NCI-H2196 treated with DMSO at 0.1 percent for 48 hours (cell line): ENCODE measurements around the gene SLC2A11.
"Not testable (repeated sequence)": the region's sequence is repeated elsewhere in the genome, so short reads cannot be mapped to it uniquely, and the experiment has no call there.

Experiments used
- DNase-seq: peaks from one replicate; lab custom pipeline; 2025; ENCODE audit not compliant: unreplicated experiment; lab: John Stamatoyannopoulos, UW

SLC2A11 gene

DNA sequence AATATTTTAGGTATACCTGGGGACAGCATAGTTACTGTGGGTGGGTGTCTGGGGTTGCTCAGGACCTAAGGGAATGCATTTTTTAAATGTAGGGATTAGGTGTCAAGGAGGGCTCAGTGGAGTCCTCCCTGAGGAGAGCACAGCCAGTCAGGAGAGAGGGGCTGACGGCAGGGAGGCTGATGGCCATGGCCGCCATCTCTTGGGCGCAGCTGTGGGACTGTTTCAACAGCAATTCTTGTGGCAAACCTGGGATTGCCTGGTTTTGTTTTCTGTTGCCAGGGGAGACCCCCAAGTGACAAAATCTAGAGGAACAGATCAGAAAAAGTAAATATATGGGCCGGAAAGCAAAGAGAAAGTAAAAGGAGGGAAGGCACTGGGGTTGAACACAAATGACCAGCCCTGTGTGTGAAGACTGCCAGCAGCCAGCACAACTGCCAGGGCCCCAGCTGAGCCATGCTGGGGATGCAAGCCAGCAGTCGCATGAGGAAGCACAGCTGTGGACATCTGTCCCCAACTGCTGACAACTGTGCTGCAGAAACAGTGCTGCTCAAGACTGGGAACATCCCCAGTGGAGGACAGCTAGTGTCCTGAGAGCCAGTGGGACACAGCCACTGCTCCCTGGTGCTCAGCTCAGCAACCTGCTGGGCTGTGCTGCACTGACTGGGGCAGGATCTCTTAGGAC, 47.0 kb downstream of the SLC2A11 start:
- no peak for DNase-seq

DNA sequence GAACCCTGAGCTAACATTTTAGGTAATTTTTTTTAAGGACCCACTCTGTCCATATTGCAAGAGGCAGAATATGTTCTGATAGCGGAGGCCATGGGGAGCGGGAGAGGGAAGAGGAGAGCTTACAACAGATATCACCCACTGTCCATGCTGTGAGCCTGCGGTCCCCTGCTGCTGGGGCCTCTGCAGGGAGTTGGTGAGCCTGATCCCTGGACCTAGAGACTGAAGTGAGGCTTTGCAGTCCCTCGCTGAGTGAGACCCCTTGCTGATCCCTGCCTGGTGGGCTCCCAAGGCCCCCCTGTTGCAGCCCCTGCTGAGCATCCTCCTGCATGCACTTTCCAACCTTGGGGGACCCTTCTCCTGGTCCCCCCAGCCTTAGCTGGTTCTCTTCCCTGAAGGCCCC, 49.0 kb downstream of the SLC2A11 start:
- DNase-seq: no peak

DNA sequence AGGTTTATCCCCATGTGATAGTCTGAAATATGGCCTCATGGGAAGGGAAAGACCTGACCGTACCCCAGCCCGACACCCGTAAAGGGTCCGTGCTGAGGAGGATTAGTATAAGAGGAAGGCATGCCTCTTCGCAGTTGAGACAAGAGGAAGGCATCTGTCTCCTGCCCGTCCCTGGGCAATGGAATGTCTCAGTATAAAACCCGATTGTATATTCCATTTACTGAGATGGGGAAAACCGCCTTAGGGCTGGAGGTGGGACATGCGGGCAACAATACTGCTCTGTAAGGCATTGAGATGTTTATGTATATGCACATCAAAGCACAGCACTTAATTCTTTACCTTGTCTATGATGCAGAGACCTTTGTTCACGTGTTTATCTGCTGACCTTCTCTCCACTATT, 49.7 kb downstream of the SLC2A11 start:
- DNase-seq: not testable (repeated sequence)

DNA sequence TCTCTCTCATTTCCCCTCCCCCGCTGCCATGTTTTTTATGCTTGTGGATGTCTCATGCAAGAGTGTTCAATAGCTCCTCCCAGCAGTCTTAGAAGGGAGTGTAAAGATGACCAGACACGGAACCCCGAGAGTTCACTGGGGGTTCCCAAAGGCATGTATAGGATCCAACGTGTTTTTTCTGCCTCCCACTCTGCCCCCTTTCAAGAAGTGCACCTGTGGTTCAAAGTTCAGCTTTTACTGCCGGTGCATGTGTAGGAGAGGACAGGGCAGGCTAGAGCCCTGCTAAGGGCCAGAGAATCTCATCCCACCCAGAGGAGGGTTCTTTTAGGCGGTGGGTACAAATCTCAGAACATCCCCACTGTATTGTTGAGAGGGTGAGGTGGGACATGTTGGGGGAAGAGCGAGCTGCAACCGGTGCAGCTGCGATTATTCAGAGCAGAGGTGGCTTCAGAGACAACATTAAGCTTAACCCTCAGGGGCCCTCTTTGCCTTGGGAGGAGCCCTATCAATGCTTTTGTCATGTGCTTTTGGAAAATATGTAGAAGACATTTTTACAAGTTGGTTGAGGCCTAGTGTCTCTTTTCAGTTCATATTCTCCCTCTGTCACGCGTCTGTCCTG, 51.0 kb downstream of the SLC2A11 start:
- DNase-seq: no peak

DNA sequence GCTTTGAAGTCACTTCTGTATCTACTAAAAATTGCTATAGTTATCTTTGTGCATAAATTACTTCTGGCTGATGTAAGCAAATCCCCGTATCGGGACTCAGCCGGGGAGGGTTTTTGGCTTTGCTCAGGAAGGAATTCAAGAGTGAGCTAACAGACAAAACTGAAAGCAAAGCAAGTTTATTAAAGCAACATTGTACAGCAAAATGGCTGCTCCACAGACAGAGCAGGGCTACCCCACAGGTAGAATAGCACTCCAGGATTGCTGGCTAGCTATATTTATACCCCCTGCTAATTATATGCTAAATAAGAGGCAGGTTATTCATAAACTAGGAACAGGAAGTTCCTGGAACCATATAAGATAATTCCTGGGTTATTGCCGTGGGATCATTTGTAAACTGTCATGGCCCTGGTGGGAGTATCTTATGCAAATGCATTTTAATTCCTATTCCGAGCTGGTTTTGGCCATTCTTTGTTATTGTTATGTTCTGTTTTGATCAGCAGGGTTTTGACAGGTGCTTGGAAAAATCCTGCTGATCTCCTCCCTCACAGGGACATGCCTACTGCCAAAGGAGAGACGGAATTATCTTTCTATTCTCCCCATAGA, 51.7 kb downstream of the SLC2A11 start:
- DNase-seq: no peak

DNA sequence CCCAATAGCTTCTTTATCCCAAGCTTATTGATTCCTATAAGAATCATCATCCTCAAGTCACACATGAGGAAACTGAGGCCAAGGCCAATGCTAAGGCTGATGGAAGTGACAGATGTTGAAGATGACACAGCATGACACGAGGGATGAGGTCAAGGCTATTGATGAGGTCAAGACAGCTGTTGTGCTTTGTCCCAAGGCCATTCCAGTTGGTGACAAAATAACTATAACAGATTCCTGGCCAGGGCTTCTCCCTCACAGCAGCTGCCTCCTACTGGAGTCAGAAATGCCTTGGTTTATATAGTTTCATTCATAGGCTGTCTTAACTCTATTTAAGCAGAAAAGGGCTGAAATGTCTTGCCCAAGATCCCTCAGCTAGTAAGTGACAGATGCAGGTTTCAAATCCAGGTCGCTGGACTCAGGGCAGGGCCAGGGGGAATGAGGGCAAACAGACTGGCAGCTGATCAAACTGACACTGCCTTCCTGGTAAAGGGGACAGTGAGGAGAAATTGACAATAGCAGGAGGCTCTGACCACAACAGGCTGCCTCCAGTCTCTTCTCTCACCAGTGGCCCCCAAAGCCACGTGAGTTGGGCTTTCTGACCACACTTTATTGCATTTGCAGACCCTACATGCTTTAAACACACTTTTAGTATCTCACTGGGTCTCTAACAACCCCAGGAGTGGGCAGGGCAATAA, 53.0 kb downstream of the SLC2A11 start:
- no peak for DNase-seq

DNA sequence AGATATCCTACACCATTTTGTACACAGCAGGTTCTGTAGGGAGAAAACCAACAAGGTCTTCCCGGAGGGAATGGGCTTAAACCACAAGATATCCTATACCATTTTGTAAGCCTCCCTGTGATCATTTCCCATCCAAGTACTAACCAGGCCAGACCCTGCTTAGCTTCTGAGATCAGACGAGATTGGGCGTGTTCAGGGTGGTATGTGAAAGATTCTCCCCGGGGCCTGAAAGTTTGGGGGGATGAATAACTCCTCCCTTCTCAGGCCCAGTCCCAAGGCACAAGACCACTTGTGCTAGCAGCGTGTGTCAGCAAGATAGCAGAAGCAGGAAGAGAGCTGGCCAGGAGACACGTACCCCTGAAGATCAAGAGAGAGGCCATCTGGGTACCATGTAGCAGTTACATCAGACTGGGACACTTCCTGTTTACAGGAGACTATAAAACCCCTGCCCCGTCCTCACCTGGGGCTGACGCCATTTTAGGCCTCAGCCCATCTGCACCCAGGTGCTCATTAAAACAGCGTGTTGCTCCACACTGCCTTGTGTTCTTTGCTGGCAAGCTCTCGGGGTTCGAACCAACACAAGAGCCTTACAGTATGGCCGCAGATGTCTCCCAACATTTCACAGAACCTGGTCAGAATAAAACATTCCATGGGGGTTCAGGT, 53.8 kb downstream of the SLC2A11 start:
- DNase-seq: no peak

DNA sequence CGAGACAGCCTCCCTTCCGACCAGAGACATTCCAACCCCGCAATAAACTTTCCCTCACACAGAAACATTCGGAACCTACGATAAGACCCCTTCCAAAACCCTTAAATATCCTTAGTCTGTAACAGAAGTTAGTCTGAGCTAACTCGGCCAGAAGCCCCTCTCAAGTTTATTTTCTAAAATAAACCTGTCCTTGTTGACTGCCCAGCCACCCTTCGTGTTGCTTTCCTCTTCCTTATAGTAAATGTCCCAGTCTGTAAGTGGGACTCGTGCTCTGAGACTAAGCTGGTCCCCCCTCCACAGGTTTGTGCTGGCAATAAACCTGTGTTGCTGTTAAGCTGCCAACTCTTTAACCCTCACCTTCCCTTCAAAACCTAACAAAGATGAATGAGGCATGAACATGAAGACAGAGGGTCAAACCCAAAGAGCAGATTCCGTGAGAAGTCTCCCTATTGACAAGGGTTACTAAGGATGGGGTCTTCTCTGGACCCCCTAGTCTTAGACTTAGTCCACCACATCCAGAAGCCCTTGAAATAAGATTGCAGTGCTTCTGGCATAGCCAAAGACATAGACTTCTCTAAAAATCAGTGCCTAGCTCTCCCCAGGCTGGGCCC, 54.7 kb downstream of the SLC2A11 start:
- DNase-seq: no peak

DNA sequence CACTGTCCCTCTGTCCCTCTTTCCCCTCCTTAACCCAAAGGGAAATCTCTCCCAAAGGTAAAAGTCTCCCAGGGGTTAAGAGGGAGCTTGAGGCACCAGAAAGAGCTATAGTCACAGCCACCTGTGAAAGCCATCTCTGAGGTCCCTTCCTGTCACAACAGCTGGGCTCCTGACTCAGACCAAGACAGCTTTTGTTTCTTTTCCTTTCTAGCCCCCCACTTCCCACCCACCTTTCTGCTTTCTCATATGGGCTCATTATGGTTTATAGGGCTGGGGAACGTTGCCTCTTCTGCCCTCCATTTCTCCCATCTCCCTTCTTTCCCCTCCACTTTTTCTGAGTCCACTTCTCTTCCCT, 55.6 kb downstream of the SLC2A11 start:
- no peak for DNase-seq

DNA sequence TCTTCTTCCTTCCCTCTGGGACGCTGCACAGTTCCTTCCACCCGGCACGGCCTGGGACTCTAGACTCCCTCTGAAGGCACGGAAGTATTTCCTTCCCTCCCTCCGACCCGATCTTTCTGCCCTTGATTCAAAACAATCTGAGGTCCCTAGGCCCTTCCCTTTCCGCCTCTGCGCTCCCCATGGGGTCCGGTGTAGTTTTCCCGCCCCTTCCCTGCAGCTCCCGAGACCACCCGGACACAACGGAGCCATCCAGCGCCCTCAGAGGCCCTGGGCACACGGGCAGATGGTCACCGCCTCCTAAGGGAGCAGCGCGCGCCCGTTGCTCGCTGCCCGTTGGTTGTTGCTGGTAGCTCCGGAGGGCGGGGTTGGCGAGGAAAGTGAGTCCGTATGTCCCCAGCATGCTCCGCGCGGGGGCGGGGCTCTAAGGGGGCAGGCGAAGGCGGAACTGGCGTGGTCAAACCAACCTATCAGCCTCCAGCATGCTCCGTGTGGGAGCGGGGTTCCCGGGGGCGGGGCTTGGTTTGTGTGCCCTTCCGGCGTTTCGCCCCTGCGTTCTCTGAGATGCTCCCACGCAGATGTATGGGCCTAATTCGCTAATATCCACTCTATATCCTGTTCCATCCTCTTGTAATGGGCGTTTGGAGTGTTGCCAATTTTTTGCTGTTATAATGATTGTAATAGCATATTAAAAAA, 56.1 kb downstream of the SLC2A11 start:
- peak; percentile 87 for DNase-seq

DNA sequence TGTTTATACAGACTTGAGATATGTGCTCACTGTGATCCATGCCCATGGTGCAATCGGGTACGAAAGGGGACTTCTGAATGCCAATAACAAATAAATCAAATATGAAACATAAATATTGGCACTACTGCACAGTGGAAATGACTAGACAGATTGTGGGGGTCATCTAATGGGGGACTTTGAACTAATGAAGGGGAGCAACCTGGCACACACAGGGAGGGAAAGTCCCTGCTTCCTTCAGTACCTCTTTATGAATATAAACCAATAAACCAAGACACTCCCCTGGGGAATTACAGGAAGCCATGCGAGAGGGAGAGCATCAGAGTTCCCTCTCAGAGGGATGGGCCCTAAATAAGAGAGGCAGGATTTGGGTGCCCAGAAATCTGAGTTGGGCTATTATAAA, 57.6 kb downstream of the SLC2A11 start:
- no peak for DNase-seq

DNA sequence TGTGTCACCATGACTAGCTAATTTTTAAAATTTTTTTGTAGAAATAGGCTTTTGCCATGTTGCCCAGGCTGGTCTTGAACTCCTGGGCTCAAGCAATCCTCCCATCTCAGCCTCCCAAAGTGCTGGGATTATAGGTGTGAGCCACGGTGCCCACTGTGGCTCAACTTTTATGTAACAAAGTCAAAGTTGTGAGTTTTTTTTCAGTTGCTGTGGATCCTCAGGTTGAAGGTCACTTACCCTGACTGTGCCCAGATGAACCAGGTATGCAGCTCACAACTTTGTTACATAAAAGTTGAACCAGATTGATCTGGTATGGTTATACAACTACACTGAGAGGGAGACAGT, 62.6 kb downstream of the SLC2A11 start:
- not testable (repeated sequence) for DNase-seq

DNA sequence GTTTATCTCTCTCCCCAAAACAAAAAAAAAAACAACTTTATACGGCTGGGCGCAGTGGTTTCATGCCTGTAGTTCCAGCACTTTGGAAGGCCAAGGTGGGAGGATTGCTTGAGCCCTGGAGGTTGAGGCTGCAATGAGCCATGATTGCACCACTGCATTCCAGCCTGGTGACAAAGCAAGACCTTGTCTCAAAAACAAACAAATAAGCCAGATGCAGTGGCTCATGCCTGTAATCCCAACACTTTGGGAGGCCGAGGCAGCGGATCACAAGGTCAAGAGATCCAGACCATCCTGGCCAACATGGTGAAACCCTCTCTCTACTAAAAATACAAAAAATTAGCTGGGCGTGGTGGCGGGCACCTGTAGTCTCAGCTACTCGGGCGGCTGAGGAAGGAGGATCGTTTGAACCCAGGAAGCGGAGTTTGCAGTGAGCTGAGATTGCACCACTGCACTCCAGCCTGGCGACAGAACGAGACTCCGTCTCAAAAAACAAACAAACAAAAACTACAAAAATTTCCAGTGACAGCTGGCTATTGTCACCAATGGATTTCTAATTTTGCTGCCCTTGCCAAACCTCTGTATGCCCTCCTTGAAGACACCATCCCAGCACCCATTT, 64.0 kb downstream of the SLC2A11 start:
- not testable (repeated sequence) for DNase-seq

DNA sequence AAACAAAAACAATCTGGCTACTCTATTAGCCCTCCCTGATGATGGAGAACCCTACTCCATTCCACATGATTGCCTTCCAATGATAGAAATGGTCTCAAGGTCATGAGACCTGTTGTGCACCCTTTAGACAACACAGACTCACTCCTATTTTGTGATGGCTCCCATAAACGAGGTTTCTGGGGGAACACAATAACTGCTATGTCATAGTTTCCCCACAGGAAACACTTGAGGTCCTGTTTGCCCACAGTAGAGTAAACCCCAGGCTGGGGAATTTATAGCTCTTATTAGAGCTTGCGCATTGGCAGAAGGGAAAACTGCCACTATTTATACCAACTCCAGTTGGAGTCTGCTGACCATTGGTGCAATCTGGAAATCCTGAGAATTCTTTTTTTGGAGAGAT, 65.2 kb downstream of the SLC2A11 start:
- DNase-seq: no peak

DNA sequence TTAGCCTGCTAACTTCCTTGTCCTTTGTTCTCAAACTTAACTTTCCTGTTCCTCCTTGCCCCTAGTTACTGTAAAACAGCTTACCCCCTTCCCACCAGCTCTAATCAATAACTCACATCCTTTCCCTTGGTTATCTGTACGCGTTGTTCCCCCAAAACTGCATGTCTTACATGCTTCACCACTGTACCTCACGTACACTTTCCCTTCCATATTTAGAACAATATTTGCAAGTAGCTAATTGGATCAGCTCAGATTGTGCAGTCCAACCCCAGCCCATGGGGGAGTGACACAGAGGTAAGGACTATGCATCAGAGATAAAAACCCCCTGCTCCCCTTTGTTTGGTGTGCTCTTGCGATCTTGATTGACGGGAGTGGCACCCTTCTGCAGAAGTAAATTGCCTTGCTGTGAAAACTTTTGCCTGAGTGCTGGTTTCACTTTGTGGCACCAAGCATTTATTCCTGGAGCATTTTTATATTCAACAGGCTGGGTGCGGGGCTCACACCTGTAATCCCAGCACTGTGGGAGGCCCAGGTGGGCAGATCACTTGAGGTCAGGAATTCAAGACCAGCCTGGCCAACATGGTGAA, 67.4 kb downstream of the SLC2A11 start:
- no peak for DNase-seq

DNA sequence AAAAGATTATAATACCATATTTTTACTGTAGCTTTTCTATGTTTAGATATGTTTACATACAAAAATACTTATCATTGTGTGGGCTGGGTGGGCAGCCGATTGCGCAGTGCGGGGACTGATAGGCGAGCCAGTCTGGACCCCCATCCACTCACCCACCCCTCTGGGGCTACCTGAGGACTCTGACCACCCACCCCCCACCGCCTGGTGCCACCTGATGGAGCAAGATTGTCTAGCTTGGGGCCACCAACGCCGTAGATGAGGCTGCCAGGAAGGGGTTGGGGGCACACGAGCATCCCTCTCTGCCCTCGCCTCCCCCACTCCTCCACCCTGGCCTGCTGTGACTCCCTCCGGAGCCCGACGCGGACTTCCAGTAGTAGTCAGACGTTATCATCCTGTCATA, 68.9 kb downstream of the SLC2A11 start:
- DNase-seq: no peak
